ENCODE data around the gene OR5D13. TPM values are rescaled to one million over a fixed set of nuclear protein-coding genes. Genes with fewer than 3 reads are reported as not detected.

Gene OR5D13
- total RNA-seq: not detected

- H3K36me3 ChIP-seq: no peaks in the 10 kb centered on the region
- H3K9me3 ChIP-seq: no peaks in the 10 kb centered on the region
- TF ChIP-seq CTCF (IDR thresholded peaks at IDR 0.05): no peak
- no peak within 1 kb of the TSS for H3K4me3 ChIP-seq
- H3K27ac ChIP-seq: no peak within 1 kb of the TSS
- no peak for DNase-seq (ENCODE audit: low spot score)
- no peaks in the 10 kb centered on the region for H3K27me3 ChIP-seq
- H3K4me1 ChIP-seq: no peaks in the 10 kb centered on the region
These were observed at the start of gene OR5D13 for GRCh38 chr11:55773138-55773537. Gene OR5D13 (plus strand): TSS chr11:55773438. CDS start chr11:55773438, 0 bp downstream.

DNA sequence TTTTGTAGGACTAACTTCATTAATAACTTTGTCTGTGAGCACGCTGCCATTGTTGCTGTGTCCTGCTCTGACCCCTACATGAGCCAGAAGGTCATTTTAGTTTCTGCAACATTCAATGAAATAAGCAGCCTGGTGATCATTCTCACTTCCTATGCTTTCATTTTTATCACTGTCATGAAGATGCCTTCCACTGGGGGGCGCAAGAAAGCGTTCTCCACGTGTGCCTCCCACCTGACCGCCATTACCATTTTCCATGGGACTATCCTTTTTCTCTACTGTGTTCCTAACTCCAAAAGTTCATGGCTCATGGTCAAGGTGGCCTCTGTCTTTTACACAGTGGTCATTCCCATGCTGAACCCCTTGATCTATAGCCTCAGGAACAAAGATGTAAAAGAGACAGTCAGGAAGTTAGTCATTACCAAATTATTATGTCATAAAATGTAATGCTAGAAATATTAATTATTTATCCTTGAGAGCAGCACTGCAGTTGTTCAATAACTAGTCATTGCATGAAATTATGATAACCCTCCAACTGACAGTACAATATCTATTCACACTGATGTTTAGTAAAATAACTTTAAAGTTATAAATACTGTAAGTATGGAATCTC is 46.4 kb upstream of the OR5D13 start:
- no peaks in the 10 kb centered on the region for H3K4me1 ChIP-seq
- H3K27me3 ChIP-seq: no peaks in the 10 kb centered on the region

GRCh38 chr11:55732936-55733335 is 40.3 kb upstream of the OR5D13 start:
- Histone ChIP-seq H3K4me3 (no peak overlapping the region), H3K4me1 (no peaks in the 10 kb centered on the region), H3K9me3 (no peaks in the 10 kb centered on the region), H3K36me3 (no peaks in the 10 kb centered on the region), H3K27me3 (no peaks in the 10 kb centered on the region), H3K27ac (no peak overlapping the region)
- no peak for TF ChIP-seq CTCF (IDR thresholded peaks at IDR 0.05)
- no peak for DNase-seq (ENCODE audit: low spot score)

More for the DNA sequence above, 46.4 kb upstream of the OR5D13 start:
- Histone ChIP-seq H3K27ac (no peak overlapping the region), H3K4me3 (no peak overlapping the region), H3K36me3 (no peaks in the 10 kb centered on the region), H3K9me3 (no peaks in the 10 kb centered on the region)
- no peak for DNase-seq (ENCODE audit: low spot score)
- no peak for TF ChIP-seq CTCF (IDR thresholded peaks at IDR 0.05)

GRCh38 chr11:55791606-55792005 is 18.4 kb downstream of the OR5D13 start:
- no peak for DNase-seq (ENCODE audit: low spot score)
- H3K27me3 ChIP-seq: no peaks in the 10 kb centered on the region
- H3K36me3 ChIP-seq: no peaks in the 10 kb centered on the region
- H3K9me3 ChIP-seq: no peaks in the 10 kb centered on the region
- TF ChIP-seq CTCF (IDR thresholded peaks at IDR 0.05): no peak
- H3K27ac ChIP-seq: no peak overlapping the region
- no peak overlapping the region for H3K4me3 ChIP-seq
- no peaks in the 10 kb centered on the region for H3K4me1 ChIP-seq

GRCh38 chr11:55793321-55793720 is 20.1 kb downstream of the OR5D13 start:
- Histone ChIP-seq H3K9me3 (no peaks in the 10 kb centered on the region), H3K27me3 (no peaks in the 10 kb centered on the region), H3K4me1 (no peaks in the 10 kb centered on the region), H3K4me3 (no peak overlapping the region), H3K27ac (no peak overlapping the region), H3K36me3 (no peaks in the 10 kb centered on the region)
- no peak for DNase-seq (ENCODE audit: low spot score)
- no peak for TF ChIP-seq CTCF (IDR thresholded peaks at IDR 0.05)

DNA sequence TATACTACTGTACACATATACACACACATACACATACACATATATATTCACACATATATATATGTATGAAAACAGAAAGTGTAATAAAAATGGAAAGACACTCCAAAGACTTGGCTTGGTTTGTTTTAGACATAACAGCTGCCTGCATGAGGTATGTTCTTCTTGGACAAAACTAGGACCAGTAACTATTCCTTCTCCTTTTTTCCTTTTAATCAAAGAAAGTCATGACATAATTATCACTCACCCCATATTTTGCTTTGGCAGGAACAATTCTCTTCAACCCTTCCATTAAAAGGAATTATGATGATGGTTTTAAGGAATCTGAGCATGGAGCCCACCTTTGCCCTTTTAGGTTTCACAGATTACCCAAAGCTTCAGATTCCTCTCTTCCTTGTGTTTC is 22.0 kb downstream of the OR5D13 start, which contains the start of gene OR5D14:
OR5D14 (plus strand) TSS at position 301 of the 400 bp plus-strand sequence; CDS start at position 301, 0 bp downstream.
- H3K4me1 ChIP-seq: no peaks in the 10 kb centered on the region
- no peak for TF ChIP-seq CTCF (IDR thresholded peaks at IDR 0.05)
- no peaks in the 10 kb centered on the region for H3K27me3 ChIP-seq
- no peaks in the 10 kb centered on the region for H3K9me3 ChIP-seq
- no peak for DNase-seq (ENCODE audit: low spot score)
- no peaks in the 10 kb centered on the region for H3K36me3 ChIP-seq
- no peak within 1 kb of the TSS for H3K4me3 ChIP-seq
- no peak within 1 kb of the TSS for H3K27ac ChIP-seq
